IPS DF 6.9 (cell line): Measurements from ENCODE around the gene KCTD17.
A peak's percentile ranks its signal among the peaks of the same experiment; 100 is the strongest.

ENCODE experiments used
- DNase-seq: peaks from one replicate; pipeline ENCODE4 v3.0.0-alpha.2; 2013; ENCODE audit warnings: low read depth, low spot score
- H3K27ac ChIP-seq: one replicate; pipeline ENCODE4 v1.5.1; 2013; ENCODE audit warnings: low read length, control low read depth
- H3K27me3 ChIP-seq: 2 replicates; pipeline ENCODE4 v1.6.1; 2013; ENCODE audit warnings: mild to moderate bottlenecking, low read length; ENCODE audit not compliant: control insufficient read depth, insufficient read depth
- H3K36me3 ChIP-seq: 2 replicates; pipeline ENCODE4 v1.6.1; 2013; ENCODE audit warnings: low read length; ENCODE audit not compliant: control insufficient read depth, insufficient read depth
- H3K4me1 ChIP-seq: 2 replicates; pipeline ENCODE4 v1.6.1; 2013; ENCODE audit warnings: low read length; ENCODE audit not compliant: control insufficient read depth, insufficient read depth
- H3K4me3 ChIP-seq: 2 replicates; pipeline ENCODE4 v1.5.1; 2013; ENCODE audit warnings: mild to moderate bottlenecking, low read length
- H3K9me3 ChIP-seq: 2 replicates; pipeline ENCODE4 v1.6.1; 2013; ENCODE audit warnings: low read length, inconsistent platforms; ENCODE audit not compliant: control insufficient read depth, insufficient read depth
- WGBS: extraction: QIAGEN DNeasy Blood & Tissue Kit; methylation state at CpG from one replicate; pipeline ENCODE4 v1.1.7; 2013; ENCODE audit warnings: mixed read lengths, missing lambda C conversion rate; ENCODE audit not compliant: insufficient read length, insufficient coverage; 5-methylcytosine and 5-hydroxymethylcytosine counted together

Gene KCTD17

DNA sequence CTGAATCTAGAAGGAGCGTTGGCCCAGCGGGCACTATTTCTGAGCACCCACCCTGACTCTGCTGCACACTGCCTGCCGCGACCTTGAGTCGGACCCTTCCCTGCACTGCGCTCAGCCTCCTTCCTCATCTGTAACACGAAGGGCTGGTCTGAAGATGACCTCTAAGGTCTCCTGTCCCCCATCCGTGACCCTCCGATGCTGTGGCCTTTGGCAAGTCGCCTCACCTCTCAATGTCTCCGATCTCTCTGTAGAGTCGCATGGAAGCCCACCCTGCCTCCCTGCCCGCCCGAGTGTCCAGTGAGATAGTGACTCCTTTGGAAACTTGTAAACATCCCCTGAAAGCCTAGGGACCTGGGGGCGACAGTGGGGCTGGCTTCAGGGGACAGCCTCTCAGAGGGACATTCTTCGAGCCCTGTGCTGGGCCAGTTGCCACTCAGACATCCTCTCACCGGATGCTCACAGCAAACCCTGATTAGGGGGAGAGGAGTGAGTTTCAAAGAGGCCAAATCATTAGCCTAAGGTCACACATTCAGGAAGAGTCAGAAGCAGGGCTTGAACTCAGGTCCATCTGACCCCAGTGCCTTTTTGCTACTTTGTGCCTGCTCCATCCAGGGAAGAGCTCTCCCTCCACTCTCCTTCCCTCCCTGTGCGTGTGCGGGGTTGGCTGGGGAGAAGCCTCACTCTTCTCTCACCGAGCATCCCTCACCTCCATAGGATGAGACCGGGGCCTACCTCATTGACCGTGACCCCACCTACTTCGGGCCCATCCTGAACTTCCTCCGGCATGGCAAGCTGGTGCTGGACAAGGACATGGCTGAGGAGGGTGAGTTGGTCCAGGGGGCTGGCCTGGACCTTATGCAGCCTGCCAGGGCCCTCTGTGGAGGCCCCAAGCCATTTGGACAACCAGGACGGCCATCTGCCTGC lies 1.1 kb downstream of the KCTD17 start:
- Histone ChIP-seq H3K4me1 (0 out of 2 replicates have a peak, but pooled peaks cover 2% of the 10 kb centered on the region), H3K9me3 (no peaks in the 10 kb centered on the region), H3K36me3 (no peaks in the 10 kb centered on the region; the same call in 1 of the 2 replicates), H3K27me3 (no peaks in the 10 kb centered on the region), H3K4me3 (peak overlapping the region; percentile 82; the same call in 1 of the 2 replicates), H3K27ac (no peak overlapping the region)
- no peak for DNase-seq
- no CpG with 5 or more reads among the region's 25 CpGs for WGBS

DNA sequence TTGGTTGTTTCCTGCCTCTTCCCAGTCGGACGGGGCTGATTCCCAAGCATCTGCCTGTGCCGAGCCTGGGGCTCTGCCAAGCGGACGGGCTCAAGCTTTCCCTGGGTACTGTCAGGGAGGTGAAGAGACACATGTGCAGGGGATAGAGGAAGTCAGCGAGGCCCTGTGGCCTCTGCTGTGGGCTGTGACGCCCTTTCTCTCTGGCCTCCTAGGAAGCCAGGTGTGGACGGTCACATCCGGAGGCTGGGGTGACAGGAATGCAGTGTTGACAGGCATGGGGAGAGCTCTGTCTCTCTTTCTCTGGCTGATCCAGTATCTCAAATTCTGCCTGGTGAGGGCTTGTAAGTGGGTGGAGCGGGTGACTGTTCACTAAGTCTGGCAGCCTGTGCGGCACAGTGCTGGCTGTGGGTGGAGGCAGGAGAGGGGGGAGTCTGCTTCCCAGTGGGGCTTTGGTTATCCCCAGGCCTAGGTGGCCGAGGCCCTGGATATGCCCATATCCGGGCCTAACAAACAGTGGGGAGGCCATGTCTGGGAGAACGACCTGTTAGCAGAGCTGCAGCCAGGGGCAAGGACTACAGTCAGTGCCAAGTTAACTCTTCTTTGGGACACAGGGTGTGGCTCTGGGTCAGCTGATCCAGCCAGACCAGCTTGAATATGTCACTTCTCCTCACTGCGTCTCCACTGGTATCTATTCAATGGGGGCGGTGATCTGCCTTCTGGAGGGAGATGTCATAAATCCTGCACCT lies 1.9 kb downstream of the KCTD17 start:
- H3K4me3 ChIP-seq, result no peak overlapping the region
- WGBS, result no CpG with 5 or more reads among the region's 16 CpGs
- H3K27me3 ChIP-seq, result no peaks in the 10 kb centered on the region
- no peaks in the 10 kb centered on the region for H3K9me3 ChIP-seq
- H3K36me3 ChIP-seq, result no peaks in the 10 kb centered on the region; the same call in 1 of the 2 replicates
- 0 out of 2 replicates have a peak, but pooled peaks cover 2% of the 10 kb centered on the region for H3K4me1 ChIP-seq
- H3K27ac ChIP-seq, result no peak overlapping the region
- DNase-seq, result no peak

DNA sequence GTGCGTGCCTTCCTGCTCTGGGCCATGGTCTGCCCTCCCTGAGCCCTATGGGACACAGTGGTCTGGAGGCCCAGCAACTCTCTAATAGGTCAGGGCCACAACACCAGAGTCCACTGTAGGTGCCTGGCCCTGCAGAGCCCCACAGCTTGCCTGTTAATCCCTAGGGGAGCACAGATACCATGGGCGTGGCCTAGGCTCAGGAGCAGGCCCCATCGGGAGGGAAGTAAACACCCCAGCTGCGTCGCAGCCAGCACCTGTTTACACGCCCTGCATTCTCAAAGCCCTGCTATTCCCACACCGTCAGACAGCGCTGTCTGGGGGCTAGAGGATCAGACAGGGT lies 2.5 kb downstream of the KCTD17 start:
- no peak for DNase-seq
- no peak overlapping the region for H3K27ac ChIP-seq

DNA sequence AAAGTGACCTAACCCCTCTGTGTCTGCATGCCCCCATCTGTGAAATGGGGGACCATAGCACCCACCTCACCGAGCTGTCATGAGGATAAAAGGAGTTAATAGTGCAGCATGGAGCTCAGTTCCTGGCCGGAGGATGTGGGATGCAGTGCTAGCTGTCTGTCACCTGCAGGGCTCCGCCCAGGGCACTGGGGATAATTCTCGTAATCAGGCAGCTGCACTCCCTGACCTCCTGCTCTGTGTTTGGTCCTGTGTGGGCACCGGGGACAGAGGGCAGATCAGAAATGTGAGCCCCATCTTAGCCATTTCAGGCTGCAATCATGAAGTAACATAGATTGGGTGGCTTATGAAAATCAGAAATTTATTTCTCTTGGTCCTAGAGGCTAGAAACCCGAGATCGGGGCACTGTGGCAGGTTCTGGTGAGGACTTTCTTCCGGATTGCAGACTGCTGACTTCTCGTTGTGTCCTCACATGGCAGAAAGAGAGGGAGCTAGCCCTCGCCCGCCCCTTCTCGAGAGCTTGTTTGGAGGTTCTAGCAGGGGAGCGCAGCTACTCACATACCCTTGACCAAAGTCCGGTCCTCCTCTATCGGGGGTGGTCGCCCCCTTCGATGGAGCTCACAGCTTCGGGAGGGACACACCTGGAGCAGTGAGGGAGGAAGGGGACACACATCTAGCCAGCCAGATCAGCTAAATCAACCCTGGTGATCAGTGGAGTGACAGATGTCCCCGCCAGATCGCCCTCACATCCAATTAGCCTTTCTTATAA lies 3.2 kb downstream of the KCTD17 start:
- Histone ChIP-seq H3K4me1 (0 out of 2 replicates have a peak, but pooled peaks cover 2% of the 10 kb centered on the region), H3K27ac (no peak overlapping the region), H3K4me3 (no peak overlapping the region), H3K36me3 (no peaks in the 10 kb centered on the region; the same call in 1 of the 2 replicates), H3K9me3 (no peaks in the 10 kb centered on the region), H3K27me3 (no peaks in the 10 kb centered on the region)
- no peak for DNase-seq
- WGBS, result no CpG with 5 or more reads among the region's 20 CpGs

More for the DNA sequence above, 2.5 kb downstream of the KCTD17 start:
- Histone ChIP-seq H3K9me3 (no peaks in the 10 kb centered on the region), H3K27me3 (no peaks in the 10 kb centered on the region), H3K4me1 (0 out of 2 replicates have a peak, but pooled peaks cover 2% of the 10 kb centered on the region), H3K4me3 (no peak overlapping the region), H3K36me3 (no peaks in the 10 kb centered on the region; the same call in 1 of the 2 replicates)
- WGBS, result no CpG with 5 or more reads among the region's 8 CpGs

DNA sequence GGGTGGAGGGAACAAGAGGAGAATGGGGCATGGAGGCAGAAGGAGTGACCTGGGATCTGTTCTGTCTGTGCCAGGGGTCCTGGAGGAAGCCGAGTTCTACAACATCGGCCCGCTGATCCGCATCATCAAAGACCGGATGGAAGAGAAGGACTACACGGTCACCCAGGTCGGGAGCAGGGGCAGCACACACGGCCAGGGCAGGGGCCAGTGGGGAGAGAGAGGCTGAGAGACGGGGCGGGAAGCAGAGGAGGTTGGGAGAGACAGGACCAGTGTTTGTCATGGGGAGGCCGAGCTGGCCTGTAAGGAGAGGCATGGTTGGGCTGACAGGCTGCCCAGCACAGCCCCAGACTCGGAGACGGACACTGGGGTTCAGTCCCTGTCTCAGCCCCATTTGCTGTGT lies 4.7 kb downstream of the KCTD17 start:
- DNase-seq, result no peak
- no CpG with 5 or more reads among the region's 13 CpGs for WGBS
- H3K36me3 ChIP-seq, result no peaks in the 10 kb centered on the region; the same call in 1 of the 2 replicates

DNA sequence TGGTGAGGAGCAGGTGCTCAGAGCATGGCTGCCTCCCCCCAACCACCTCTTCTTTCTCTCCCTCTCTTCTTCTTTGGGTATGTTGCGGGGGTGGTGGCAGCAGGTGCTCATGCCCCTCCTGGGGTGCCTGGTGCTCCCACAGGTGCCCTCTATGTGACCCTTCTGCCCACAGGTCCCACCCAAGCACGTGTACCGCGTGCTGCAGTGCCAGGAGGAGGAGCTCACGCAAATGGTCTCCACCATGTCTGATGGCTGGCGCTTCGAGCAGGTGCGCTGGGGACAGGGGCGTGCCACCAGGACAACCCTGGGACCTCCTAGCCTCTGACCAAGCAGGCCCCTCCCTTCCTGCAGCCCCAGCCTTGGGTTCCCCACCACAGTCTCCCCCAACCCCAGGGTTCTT lies 5.7 kb downstream of the KCTD17 start:
- DNase-seq, result no peak
- WGBS, result no CpG with 5 or more reads among the region's 9 CpGs
- H3K4me3 ChIP-seq, result no peak overlapping the region
- H3K27ac ChIP-seq, result no peak overlapping the region
- no peaks in the 10 kb centered on the region; the same call in 1 of the 2 replicates for H3K36me3 ChIP-seq
- no peaks in the 10 kb centered on the region for H3K9me3 ChIP-seq
- H3K4me1 ChIP-seq, result peaks cover 5% of the 10 kb centered on the region; the same call in 1 of the 2 replicates
- no peaks in the 10 kb centered on the region for H3K27me3 ChIP-seq

More for the DNA sequence above, 4.7 kb downstream of the KCTD17 start:
- Histone ChIP-seq H3K9me3 (no peaks in the 10 kb centered on the region), H3K27me3 (no peaks in the 10 kb centered on the region), H3K4me1 (peaks cover 3% of the 10 kb centered on the region; the same call in 1 of the 2 replicates), H3K4me3 (no peak overlapping the region), H3K27ac (no peak overlapping the region)

DNA sequence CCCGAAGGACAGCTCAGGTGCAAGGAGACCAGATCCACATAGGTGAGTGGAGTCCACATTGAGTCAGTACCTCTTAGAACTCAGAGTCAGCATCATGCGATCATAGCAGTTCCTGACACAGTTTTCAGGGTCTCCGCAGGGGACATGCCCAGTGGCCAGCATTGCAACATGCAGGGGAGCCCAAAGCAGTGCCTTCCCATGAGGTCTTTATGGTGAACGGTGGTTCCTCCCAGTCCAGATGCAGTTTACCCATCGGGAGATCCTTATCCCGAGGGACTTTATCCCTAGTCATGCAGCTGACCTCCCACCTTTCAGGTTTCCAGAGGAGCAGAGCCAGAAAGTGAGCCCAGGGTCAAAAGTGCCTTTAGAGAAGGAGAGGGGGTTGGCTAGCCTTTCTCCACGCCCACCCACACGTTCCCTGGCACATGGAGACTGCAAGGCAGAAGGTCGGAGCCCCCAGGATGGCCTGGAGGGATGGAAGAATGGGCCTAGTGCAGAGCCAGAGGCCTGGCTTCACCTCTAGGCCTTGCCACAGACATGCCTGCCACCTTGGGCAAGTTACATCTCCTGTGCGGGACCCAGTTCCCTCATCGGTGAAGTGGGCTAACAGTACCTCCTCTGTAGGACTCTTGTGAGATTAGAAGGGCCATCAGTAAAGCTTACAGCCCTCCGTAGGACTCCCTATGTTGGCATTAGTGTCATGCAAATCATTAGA lies 6.4 kb downstream of the KCTD17 start:
- Histone ChIP-seq H3K27ac (no peak overlapping the region), H3K4me1 (peaks cover 7% of the 10 kb centered on the region), H3K9me3 (no peaks in the 10 kb centered on the region), H3K4me3 (no peak overlapping the region), H3K36me3 (no peaks in the 10 kb centered on the region; the same call in 1 of the 2 replicates), H3K27me3 (no peaks in the 10 kb centered on the region)
- DNase-seq, result no peak
- WGBS, result no CpG with 5 or more reads among the region's 12 CpGs

DNA sequence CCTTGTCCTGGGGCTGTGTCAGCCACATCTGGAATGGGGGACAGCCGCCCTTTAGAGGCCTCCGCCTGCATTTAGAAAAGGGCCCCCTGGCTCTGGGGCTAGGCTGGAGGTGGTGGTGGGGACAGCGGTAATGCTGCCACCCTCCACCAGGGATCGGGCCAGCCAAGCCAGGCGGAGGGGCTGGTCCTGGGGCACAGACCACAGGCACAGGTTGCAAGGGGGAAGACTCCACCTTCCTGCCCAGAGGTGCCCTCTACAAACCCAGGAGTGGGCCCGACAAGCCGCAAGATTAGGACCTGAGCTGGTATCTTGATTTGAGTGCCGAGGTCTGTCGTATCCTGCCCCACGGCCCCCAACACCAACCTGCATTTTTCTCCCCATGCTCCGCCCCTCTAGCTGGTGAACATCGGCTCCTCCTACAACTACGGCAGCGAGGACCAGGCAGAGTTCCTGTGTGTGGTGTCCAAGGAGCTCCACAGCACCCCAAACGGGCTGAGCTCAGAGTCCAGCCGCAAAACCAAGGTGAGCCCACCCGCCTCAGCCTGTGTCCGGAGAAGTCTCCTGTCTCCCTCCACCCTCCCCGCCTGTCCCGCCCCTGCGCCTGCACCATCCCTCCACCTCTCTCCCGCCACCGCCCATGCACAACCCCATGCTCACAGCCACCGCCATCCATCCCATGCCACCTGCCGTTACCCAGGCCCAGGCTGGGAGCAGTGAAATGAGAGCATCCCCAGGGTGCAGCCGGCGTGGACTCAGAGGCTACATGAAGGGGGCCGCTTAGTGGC lies 7.6 kb downstream of the KCTD17 start:
- H3K27me3 ChIP-seq, result no peaks in the 10 kb centered on the region
- peaks cover 7% of the 10 kb centered on the region for H3K4me1 ChIP-seq
- H3K36me3 ChIP-seq, result no peaks in the 10 kb centered on the region; the same call in 1 of the 2 replicates
- no peak for DNase-seq
- no CpG with 5 or more reads among the region's 28 CpGs for WGBS
- H3K9me3 ChIP-seq, result no peaks in the 10 kb centered on the region
- H3K27ac ChIP-seq, result no peak overlapping the region
- no peak overlapping the region for H3K4me3 ChIP-seq

DNA sequence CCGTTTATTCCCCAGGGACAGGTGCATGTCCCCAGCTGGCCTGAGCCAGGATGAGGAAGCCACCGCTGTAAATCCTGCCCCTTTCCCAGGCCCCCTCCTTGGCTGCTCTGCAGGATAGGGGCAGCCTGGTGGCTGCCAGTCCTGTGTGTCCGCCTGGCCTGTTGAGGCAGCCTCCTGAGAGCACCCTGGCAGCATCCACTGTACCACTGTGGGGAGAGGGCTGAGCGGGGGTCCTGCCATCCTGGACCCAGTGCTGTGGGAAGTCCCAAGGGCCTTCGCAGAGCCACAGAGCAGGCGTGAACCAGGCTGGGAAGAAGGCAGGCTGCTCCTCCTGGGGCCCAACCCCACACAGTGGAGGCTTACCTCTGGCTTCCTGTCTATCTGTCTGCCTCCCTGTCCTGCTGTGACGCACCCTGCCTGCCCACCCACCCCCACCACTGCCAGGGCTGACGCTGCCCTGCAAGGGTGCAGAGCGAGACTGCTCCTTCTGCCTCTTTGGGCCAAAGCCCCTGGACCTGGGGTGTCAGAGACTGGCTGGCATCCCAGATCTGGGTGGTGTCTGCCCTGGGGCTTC lies 8.4 kb downstream of the KCTD17 start:
- Histone ChIP-seq H3K36me3 (no peaks in the 10 kb centered on the region; the same call in 1 of the 2 replicates), H3K27me3 (no peaks in the 10 kb centered on the region), H3K27ac (no peak overlapping the region), H3K9me3 (no peaks in the 10 kb centered on the region), H3K4me3 (no peak overlapping the region), H3K4me1 (peaks cover 7% of the 10 kb centered on the region)
- WGBS, result no CpG with 5 or more reads among the region's 9 CpGs
- no peak for DNase-seq
